CD4-positive, CD25-positive, alpha-beta regulatory T cell (primary cell): ENCODE results near the gene DLL4. TPM values are rescaled to one million over a fixed set of nuclear protein-coding genes. Genes with fewer than 3 reads are reported as not detected.

Experiments
- ATAC-seq, 2 donors: fragments of 150-1000 bp; cut with Tn5 transposase; one replicate each; pipeline ENCODE4 v1.10.0; 2021; ENCODE audit warnings: low read depth in 2 of 2, moderate number of reproducible peaks in 2 of 2, moderate library complexity in 1 of 2
- DNase-seq, 3 donors: peaks; one replicate each; pipeline versions ENCODE4 v3.0.0 to v3.0.0-alpha.2; 2012 to 2022; ENCODE audit warnings: mixed read lengths in 1 of 3
- H3K27ac ChIP-seq: one replicate; pipeline ENCODE4 v1.7.0; 2013; ENCODE audit warnings: mild to moderate bottlenecking, low read length; ENCODE audit not compliant: insufficient read depth, poor library complexity, severe bottlenecking
- H3K27me3 ChIP-seq: one replicate; pipeline ENCODE4 v1.7.0; 2013; ENCODE audit warnings: low read length; ENCODE audit not compliant: control insufficient read depth, insufficient read depth
- H3K36me3 ChIP-seq: one replicate; pipeline ENCODE4 v1.7.0; 2013; ENCODE audit warnings: mild to moderate bottlenecking, low read length, moderate library complexity; ENCODE audit not compliant: control insufficient read depth, insufficient read depth
- H3K4me1 ChIP-seq: 2 replicates; pipeline ENCODE4 v1.7.0; 2013; ENCODE audit warnings: mild to moderate bottlenecking, low read length; ENCODE audit not compliant: insufficient read depth, control insufficient read depth, poor library complexity, severe bottlenecking
- H3K4me3 ChIP-seq: one replicate; pipeline ENCODE4 v1.7.0; 2013; ENCODE audit warnings: low read depth, mild to moderate bottlenecking, low read length, moderate library complexity
- H3K9me3 ChIP-seq, 2 experiments: 1 replicate in 1 of 2; 2 replicates in 1 of 2; pipeline ENCODE4 v1.7.0; 2013; ENCODE audit warnings: low read length in 2 of 2, mild to moderate bottlenecking in 1 of 2, moderate library complexity in 1 of 2; ENCODE audit not compliant: control insufficient read depth in 2 of 2
- H3K27ac Mint-ChIP-seq, 3 donors: one replicate each; pipeline ENCODE4 v1.8.0; 2020 to 2022; ENCODE audit warnings: mild to moderate bottlenecking in 3 of 3, mixed read lengths in 3 of 3, moderate library complexity in 2 of 3
- H3K27me3 Mint-ChIP-seq: one replicate; pipeline ENCODE4 v1.8.0; 2022; ENCODE audit warnings: mild to moderate bottlenecking, mixed read lengths
- H3K36me3 Mint-ChIP-seq: one replicate; pipeline ENCODE4 v1.8.0; 2020; ENCODE audit warnings: mixed read lengths
- H3K4me1 Mint-ChIP-seq, 4 donors: one replicate each; pipeline ENCODE4 v1.8.0; 2020 to 2022; ENCODE audit warnings: mixed read lengths in 4 of 4, mild to moderate bottlenecking in 1 of 4
- H3K4me3 Mint-ChIP-seq, 4 donors: one replicate each; pipeline ENCODE4 v1.8.0; 2020 to 2022; ENCODE audit warnings: mild to moderate bottlenecking in 4 of 4, mixed read lengths in 4 of 4, moderate library complexity in 3 of 4
- H3K9me3 Mint-ChIP-seq, 7 donors: one replicate each; pipeline ENCODE4 v1.8.0; 2020 to 2022; ENCODE audit warnings: mixed read lengths in 7 of 7, mild to moderate bottlenecking in 3 of 7, moderate library complexity in 2 of 7
- polyA plus RNA-seq, 4 donors: library from polyadenylated mRNA; unstranded; fragments of 300-500 nt; fragmentation: Illumina TruSeq; gene quantifications; one replicate each; pipeline ENCODE4 v1.2.3, GENCODE V29; 2021
- total RNA-seq: library from RNA; stranded (reverse); gene quantifications from one replicate; pipeline ENCODE4 v1.2.3, GENCODE V29; 2022

The DLL4 gene
- total and polyA plus RNA-seq, 5 donors from 2014 or later = not detected

- Mint-ChIP-seq H3K27me3 (peaks cover 31% of the 10 kb centered on the region), H3K36me3 (no peaks in the 10 kb centered on the region), H3K27ac (no peak overlapping the region), H3K9me3 (no peaks in the 10 kb centered on the region), H3K4me1 (peaks cover 0 to 22% (median 10%) of the 10 kb centered on the region in 4 donors), H3K4me3 (no peak overlapping the region)
- Histone ChIP-seq H3K27me3 (no peaks in the 10 kb centered on the region), H3K4me1 (peaks cover 11% of the 10 kb centered on the region), H3K36me3 (no peaks in the 10 kb centered on the region), H3K9me3 (no peaks in the 10 kb centered on the region), H3K27ac (no peak overlapping the region), H3K4me3 (no peak overlapping the region)
- DNase-seq = no peak
- ATAC-seq = no peak
Observed at GRCh38 chr15:40936709-40937666, 7.8 kb downstream of the DLL4 start.

GRCh38 chr15:40937762-40938535 lies 8.8 kb downstream of the DLL4 start:
- no peak overlapping the region for H3K4me3 ChIP-seq
- H3K27ac ChIP-seq = no peak overlapping the region
- Mint-ChIP-seq H3K27me3 (peaks cover 22% of the 10 kb centered on the region), H3K4me3 (no peak overlapping the region), H3K27ac (peak overlapping the region in 1 of 3 donors; percentile 63), H3K9me3 (no peaks in the 10 kb centered on the region), H3K4me1 (peaks cover 0 to 24% (median 14%) of the 10 kb centered on the region in 4 donors), H3K36me3 (no peaks in the 10 kb centered on the region)
- no peaks in the 10 kb centered on the region for H3K9me3 ChIP-seq
- no peaks in the 10 kb centered on the region for H3K27me3 ChIP-seq
- ATAC-seq = peak; percentile 21 to 32
- no peaks in the 10 kb centered on the region for H3K36me3 ChIP-seq
- DNase-seq = peak in 1 of 3 donors; percentile 29
- H3K4me1 ChIP-seq = peaks cover 21% of the 10 kb centered on the region

GRCh38 chr15:40938536-40938870 lies 9.4 kb downstream of the DLL4 start:
- Histone ChIP-seq H3K4me3 (no peak overlapping the region), H3K36me3 (no peaks in the 10 kb centered on the region), H3K27ac (no peak overlapping the region), H3K27me3 (no peaks in the 10 kb centered on the region), H3K9me3 (no peaks in the 10 kb centered on the region), H3K4me1 (peaks cover 26% of the 10 kb centered on the region)
- peaks cover 0 to 29% (median 12%) of the 10 kb centered on the region in 4 donors for H3K4me1 Mint-ChIP-seq
- DNase-seq = no peak
- ATAC-seq = no peak
- H3K4me3 Mint-ChIP-seq = no peak overlapping the region
- peaks cover 17% of the 10 kb centered on the region for H3K27me3 Mint-ChIP-seq
- peak overlapping the region in 1 of 3 donors; percentile 63 for H3K27ac Mint-ChIP-seq
- no peaks in the 10 kb centered on the region for H3K36me3 Mint-ChIP-seq
- H3K9me3 Mint-ChIP-seq = no peaks in the 10 kb centered on the region

GRCh38 chr15:40940296-40940801 lies 11.2 kb downstream of the DLL4 start:
- Histone ChIP-seq H3K9me3 (no peaks in the 10 kb centered on the region), H3K27ac (no peak overlapping the region), H3K36me3 (no peaks in the 10 kb centered on the region), H3K4me3 (no peak overlapping the region), H3K27me3 (no peaks in the 10 kb centered on the region), H3K4me1 (peaks cover 27% of the 10 kb centered on the region)
- Mint-ChIP-seq H3K4me3 (peak overlapping the region; percentile 58 to 86 (median 72)), H3K27me3 (peaks cover 5% of the 10 kb centered on the region), H3K9me3 (no peaks in the 10 kb centered on the region), H3K4me1 (peaks cover 0 to 39% (median 11%) of the 10 kb centered on the region in 4 donors), H3K36me3 (no peaks in the 10 kb centered on the region), H3K27ac (peak overlapping the region; percentile 58 to 95 (median 87))
- ATAC-seq (no peak), DNase-seq (peak in 1 of 3 donors; percentile 18)

GRCh38 chr15:40941068-40941527 lies 12.0 kb downstream of the DLL4 start:
- H3K4me3 ChIP-seq = no peak overlapping the region
- Mint-ChIP-seq H3K36me3 (no peaks in the 10 kb centered on the region), H3K27me3 (peaks cover 5% of the 10 kb centered on the region), H3K27ac (peak overlapping the region in 2 of 3 donors; percentile 58 to 87), H3K4me1 (peaks cover 0 to 42% (median 14%) of the 10 kb centered on the region in 4 donors), H3K9me3 (no peaks in the 10 kb centered on the region), H3K4me3 (peak overlapping the region; percentile 58 to 86 (median 76))
- no peaks in the 10 kb centered on the region for H3K36me3 ChIP-seq
- peak overlapping the region; percentile 65 for H3K27ac ChIP-seq
- H3K9me3 ChIP-seq = no peaks in the 10 kb centered on the region
- peaks cover 27% of the 10 kb centered on the region for H3K4me1 ChIP-seq
- no peaks in the 10 kb centered on the region for H3K27me3 ChIP-seq
- ATAC-seq (no peak), DNase-seq (peak in 1 of 3 donors; percentile 15)

GRCh38 chr15:40941528-40942336 lies 12.6 kb downstream of the DLL4 start:
- peaks cover 0 to 43% (median 15%) of the 10 kb centered on the region in 4 donors for H3K4me1 Mint-ChIP-seq
- Histone ChIP-seq H3K27ac (peak overlapping the region; percentile 65), H3K4me1 (peaks cover 27% of the 10 kb centered on the region), H3K36me3 (no peaks in the 10 kb centered on the region), H3K27me3 (no peaks in the 10 kb centered on the region), H3K4me3 (peak overlapping the region; percentile 72), H3K9me3 (no peaks in the 10 kb centered on the region)
- H3K9me3 Mint-ChIP-seq = no peaks in the 10 kb centered on the region
- peaks cover 5% of the 10 kb centered on the region for H3K27me3 Mint-ChIP-seq
- no peaks in the 10 kb centered on the region for H3K36me3 Mint-ChIP-seq
- ATAC-seq = peak; percentile 64 to 69
- H3K4me3 Mint-ChIP-seq = peak overlapping the region; percentile 84 to 89 (median 86)
- H3K27ac Mint-ChIP-seq = peak overlapping the region; percentile 48 to 90 (median 58)
- DNase-seq = peak; percentile 64 to 74 (median 69)
